Keratinocyte (primary cell): ENCODE measurements around the gene SCAPER.

Experiments used
- EZH2 ChIP-seq: IDR thresholded peaks from one replicate; pipeline ENCODE4 v1.6.1; 2012; ENCODE audit warnings: inconsistent platforms, mild to moderate bottlenecking, low read length, moderate library complexity
- TF ChIP-seq, protein P1 (sequence below), 3 experiments: IDR thresholded peaks in 1 of 3; conservative IDR thresholded peaks in 1 of 3; optimal IDR thresholded peaks in 1 of 3; 2 replicates in 2 of 3; 3 replicates in 1 of 3; pipeline versions ENCODE3 to v1.5.1; 2011; ENCODE audit warnings: low read length in 3 of 3, mild to moderate bottlenecking in 3 of 3, moderate library complexity in 2 of 3, control low read depth in 1 of 3, inconsistent platforms in 1 of 3; ENCODE audit not compliant: insufficient read depth in 2 of 3; ENCODE audit errors: extremely low read depth in 1 of 3

DNA sequence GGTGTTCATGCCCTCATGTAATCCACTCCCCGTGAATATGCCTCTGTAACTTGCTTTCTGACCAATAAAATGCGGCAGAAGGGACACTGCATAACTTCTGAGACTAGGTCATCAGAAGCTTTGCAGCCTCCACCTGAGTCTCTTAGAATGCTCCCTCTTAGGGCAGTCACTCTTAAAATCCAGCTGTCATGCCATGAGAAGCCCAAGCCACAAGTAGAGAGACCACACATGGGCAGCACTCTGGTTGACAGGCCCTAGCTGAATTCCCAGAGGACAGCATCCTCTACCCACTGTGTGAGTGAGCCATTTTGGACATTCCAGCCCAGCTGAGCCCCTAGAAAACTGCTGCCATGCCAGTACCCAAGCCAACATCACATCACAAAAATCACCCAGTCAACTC, 41.4 kb downstream of the SCAPER start:
- TF ChIP-seq, protein P1, sequence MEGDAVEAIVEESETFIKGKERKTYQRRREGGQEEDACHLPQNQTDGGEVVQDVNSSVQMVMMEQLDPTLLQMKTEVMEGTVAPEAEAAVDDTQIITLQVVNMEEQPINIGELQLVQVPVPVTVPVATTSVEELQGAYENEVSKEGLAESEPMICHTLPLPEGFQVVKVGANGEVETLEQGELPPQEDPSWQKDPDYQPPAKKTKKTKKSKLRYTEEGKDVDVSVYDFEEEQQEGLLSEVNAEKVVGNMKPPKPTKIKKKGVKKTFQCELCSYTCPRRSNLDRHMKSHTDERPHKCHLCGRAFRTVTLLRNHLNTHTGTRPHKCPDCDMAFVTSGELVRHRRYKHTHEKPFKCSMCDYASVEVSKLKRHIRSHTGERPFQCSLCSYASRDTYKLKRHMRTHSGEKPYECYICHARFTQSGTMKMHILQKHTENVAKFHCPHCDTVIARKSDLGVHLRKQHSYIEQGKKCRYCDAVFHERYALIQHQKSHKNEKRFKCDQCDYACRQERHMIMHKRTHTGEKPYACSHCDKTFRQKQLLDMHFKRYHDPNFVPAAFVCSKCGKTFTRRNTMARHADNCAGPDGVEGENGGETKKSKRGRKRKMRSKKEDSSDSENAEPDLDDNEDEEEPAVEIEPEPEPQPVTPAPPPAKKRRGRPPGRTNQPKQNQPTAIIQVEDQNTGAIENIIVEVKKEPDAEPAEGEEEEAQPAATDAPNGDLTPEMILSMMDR (optimal IDR thresholded peaks at IDR 0.05 in 1 of 3, IDR thresholded peaks at IDR 0.05 in 1 of 3, conservative IDR thresholded peaks at IDR 0.05 in 1 of 3; ENCODE audit: extremely low read depth in 1 of 3, insufficient read depth in 2 of 3, low read length in 3 of 3) = no peak
- TF ChIP-seq EZH2 = no peak
